Activated T-helper 1 cell treated with Interleukin-2 at 50 U/mL for 16 hours (primary cell): Measurements from ENCODE around the gene CLEC19A.
"Not testable (repeated sequence)": the region's sequence is repeated elsewhere in the genome, so short reads cannot be mapped to it uniquely, and the experiment has no call there.

Experiments used
- DNase-seq: peaks from one replicate; pipeline ENCODE4 v3.0.0-alpha.2; 2020; ENCODE audit warnings: low read depth

Gene CLEC19A

GRCh38 chr16:19286827-19287226 lies 1.3 kb downstream of the CLEC19A start:
- DNase-seq: no peak

GRCh38 chr16:19287241-19287640 lies 1.7 kb downstream of the CLEC19A start:
- no peak for DNase-seq

GRCh38 chr16:19288872-19289799 lies 3.6 kb downstream of the CLEC19A start:
- DNase-seq: no peak

GRCh38 chr16:19289811-19290485 lies 4.4 kb downstream of the CLEC19A start:
- no peak for DNase-seq

GRCh38 chr16:19290860-19291259 lies 5.3 kb downstream of the CLEC19A start:
- DNase-seq: no peak

- DNase-seq: no peak
Observed at GRCh38 chr16:19291475-19291874, 5.9 kb downstream of the CLEC19A start.

GRCh38 chr16:19292186-19292585 lies 6.7 kb downstream of the CLEC19A start:
- no peak for DNase-seq

GRCh38 chr16:19294156-19294649 lies 8.7 kb downstream of the CLEC19A start:
- no peak for DNase-seq

- DNase-seq: no peak
Observed at GRCh38 chr16:19295393-19295792, 9.9 kb downstream of the CLEC19A start.

GRCh38 chr16:19297454-19297853 lies 11.9 kb downstream of the CLEC19A start:
- DNase-seq: no peak

- no peak for DNase-seq
Observed at GRCh38 chr16:19299565-19299964, 14.0 kb downstream of the CLEC19A start.

GRCh38 chr16:19301931-19302330 lies 16.4 kb downstream of the CLEC19A start:
- DNase-seq: no peak

GRCh38 chr16:19304750-19305149 lies 19.2 kb downstream of the CLEC19A start:
- no peak for DNase-seq

GRCh38 chr16:19305443-19305842 lies 19.9 kb downstream of the CLEC19A start:
- no peak for DNase-seq

GRCh38 chr16:19307587-19308241 lies 22.2 kb downstream of the CLEC19A start:
- DNase-seq: no peak

- no peak for DNase-seq
Observed at GRCh38 chr16:19308392-19308791, 22.9 kb downstream of the CLEC19A start.

- DNase-seq: no peak
Observed at GRCh38 chr16:19309178-19309577, 23.6 kb downstream of the CLEC19A start.

- DNase-seq: no peak
Observed at GRCh38 chr16:19314718-19315425, 29.3 kb downstream of the CLEC19A start.

GRCh38 chr16:19315889-19316433 lies 30.4 kb downstream of the CLEC19A start:
- DNase-seq: no peak

- DNase-seq: no peak
Observed at GRCh38 chr16:19316846-19317245, 31.3 kb downstream of the CLEC19A start.

GRCh38 chr16:19321186-19321585 lies 35.7 kb downstream of the CLEC19A start:
- not testable (repeated sequence) for DNase-seq

- no peak for DNase-seq
Observed at GRCh38 chr16:19323596-19323995, 38.1 kb downstream of the CLEC19A start.
